DOHH2 (cell line): Measurements from ENCODE around the gene VSIG8.

Experiments used
- H3F3A ChIP-seq: fragments of 200-600 bp; sonication (generic), shearing (Covaris generic); 2 replicates; pipeline ENCODE4 v1.6.0; 2016; ENCODE audit warnings: antibody characterized with exemption, mild to moderate bottlenecking; ENCODE audit not compliant: control insufficient read depth, insufficient read depth
- H3K27ac ChIP-seq: fragments of 200-600 bp; sonication (generic); 2 replicates; pipeline ENCODE4 v1.5.1; 2014; ENCODE audit warnings: low read depth, mild to moderate bottlenecking, low read length, moderate library complexity
- H3K27me3 ChIP-seq: fragments of 200-600 bp; sonication (generic); 2 replicates; pipeline ENCODE4 v1.6.1; 2014; ENCODE audit warnings: mild to moderate bottlenecking, low read length, mixed read lengths; ENCODE audit not compliant: control insufficient read depth
- H3K36me3 ChIP-seq: fragments of 200-600 bp; sonication (generic); 2 replicates; pipeline ENCODE4 v1.6.1; 2014; ENCODE audit warnings: mild to moderate bottlenecking, low read length, moderate library complexity, mixed read lengths; ENCODE audit not compliant: control insufficient read depth
- H3K4me1 ChIP-seq: fragments of 200-600 bp; sonication (generic); 2 replicates; pipeline ENCODE4 v1.6.1; 2014; ENCODE audit warnings: mild to moderate bottlenecking, low read length, mixed read lengths; ENCODE audit not compliant: control insufficient read depth
- H3K4me2 ChIP-seq: fragments of 200-600 bp; sonication (generic); 2 replicates; pipeline ENCODE4 v1.6.0; 2014; ENCODE audit warnings: mild to moderate bottlenecking, low read length, moderate library complexity
- H3K4me3 ChIP-seq: fragments of 200-600 bp; sonication (generic); 2 replicates; pipeline ENCODE4 v1.5.1; 2014; ENCODE audit warnings: mild to moderate bottlenecking, low read length, mixed read lengths
- H3K79me2 ChIP-seq: fragments of 200-600 bp; sonication (generic); 2 replicates; pipeline ENCODE4 v1.6.1; 2014; ENCODE audit warnings: mild to moderate bottlenecking, low read length, mixed read lengths; ENCODE audit not compliant: control insufficient read depth
- H3K9me2 ChIP-seq: fragments of 200-600 bp; sonication (generic); replicated peaks from 2 replicates; pipeline ENCODE4 v1.6.1; 2014; ENCODE audit warnings: mild to moderate bottlenecking, low read length, mixed read lengths; ENCODE audit not compliant: control insufficient read depth
- H3K9me3 ChIP-seq: fragments of 200-600 bp; sonication (generic); 2 replicates; pipeline ENCODE4 v1.6.1; 2014; ENCODE audit warnings: antibody characterized with exemption, low read length, mixed read lengths; ENCODE audit not compliant: control insufficient read depth, insufficient read depth
- H4K20me1 ChIP-seq: fragments of 200-600 bp; sonication (generic); 2 replicates; pipeline ENCODE4 v1.6.0; 2014; ENCODE audit warnings: low read depth, mild to moderate bottlenecking, antibody characterized with exemption, low read length, moderate library complexity; ENCODE audit not compliant: control insufficient read depth, insufficient read depth
- EZH2phosphoT487 ChIP-seq: fragments of 200-600 bp; sonication (generic); IDR thresholded peaks from 2 replicates; pipeline ENCODE4 v1.6.1; 2017; ENCODE audit warnings: borderline replicate concordance, mild to moderate bottlenecking, antibody characterized with exemption, low read length, moderate library complexity, mixed read lengths
- TF ChIP-seq, protein P1 (sequence below): fragments of 200-600 bp; sonication (generic); IDR thresholded peaks from one replicate; pipeline ENCODE4 v1.5.1; 2014; ENCODE audit warnings: antibody characterized with exemption, mild to moderate bottlenecking, low read depth, low read length; ENCODE audit not compliant: poor library complexity, severe bottlenecking

Gene VSIG8

DNA sequence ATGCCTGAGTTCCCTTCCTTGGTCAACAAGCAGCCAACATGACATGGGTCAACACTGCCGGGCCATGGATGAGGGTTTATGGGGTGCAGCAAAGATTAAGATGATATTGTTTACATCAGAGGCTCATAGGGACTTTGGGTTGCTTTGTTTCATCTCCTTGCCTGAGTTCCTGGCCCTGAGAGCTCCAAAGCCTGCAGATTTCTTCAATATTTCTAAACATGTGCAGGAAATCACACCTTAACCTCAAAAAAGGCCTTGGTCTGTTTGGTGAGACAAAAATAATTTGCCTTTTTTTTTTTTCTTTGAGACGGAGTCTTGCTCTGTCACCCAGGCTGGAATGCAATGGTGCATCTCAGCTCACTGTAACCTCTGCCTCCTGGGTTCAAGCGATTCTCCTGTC lies 34.9 kb downstream of the VSIG8 start:
- Histone ChIP-seq H3K4me3 (no peak overlapping the region), H3K27ac (no peak overlapping the region), H3K36me3 (no peaks in the 10 kb centered on the region), H3K9me2 (no peaks in the 10 kb centered on the region), H4K20me1 (no peaks in the 10 kb centered on the region), H3K79me2 (no peaks in the 10 kb centered on the region), H3K4me2 (no peak overlapping the region), H3K4me1 (no peaks in the 10 kb centered on the region), H3K9me3 (no peaks in the 10 kb centered on the region), H3K27me3 (peaks cover 5% of the 10 kb centered on the region; the same call in 1 of the 2 replicates), H3F3A (no peaks in the 10 kb centered on the region)
- TF ChIP-seq EZH2phosphoT487: no peak
- TF ChIP-seq, protein P1, sequence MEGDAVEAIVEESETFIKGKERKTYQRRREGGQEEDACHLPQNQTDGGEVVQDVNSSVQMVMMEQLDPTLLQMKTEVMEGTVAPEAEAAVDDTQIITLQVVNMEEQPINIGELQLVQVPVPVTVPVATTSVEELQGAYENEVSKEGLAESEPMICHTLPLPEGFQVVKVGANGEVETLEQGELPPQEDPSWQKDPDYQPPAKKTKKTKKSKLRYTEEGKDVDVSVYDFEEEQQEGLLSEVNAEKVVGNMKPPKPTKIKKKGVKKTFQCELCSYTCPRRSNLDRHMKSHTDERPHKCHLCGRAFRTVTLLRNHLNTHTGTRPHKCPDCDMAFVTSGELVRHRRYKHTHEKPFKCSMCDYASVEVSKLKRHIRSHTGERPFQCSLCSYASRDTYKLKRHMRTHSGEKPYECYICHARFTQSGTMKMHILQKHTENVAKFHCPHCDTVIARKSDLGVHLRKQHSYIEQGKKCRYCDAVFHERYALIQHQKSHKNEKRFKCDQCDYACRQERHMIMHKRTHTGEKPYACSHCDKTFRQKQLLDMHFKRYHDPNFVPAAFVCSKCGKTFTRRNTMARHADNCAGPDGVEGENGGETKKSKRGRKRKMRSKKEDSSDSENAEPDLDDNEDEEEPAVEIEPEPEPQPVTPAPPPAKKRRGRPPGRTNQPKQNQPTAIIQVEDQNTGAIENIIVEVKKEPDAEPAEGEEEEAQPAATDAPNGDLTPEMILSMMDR: no peak

DNA sequence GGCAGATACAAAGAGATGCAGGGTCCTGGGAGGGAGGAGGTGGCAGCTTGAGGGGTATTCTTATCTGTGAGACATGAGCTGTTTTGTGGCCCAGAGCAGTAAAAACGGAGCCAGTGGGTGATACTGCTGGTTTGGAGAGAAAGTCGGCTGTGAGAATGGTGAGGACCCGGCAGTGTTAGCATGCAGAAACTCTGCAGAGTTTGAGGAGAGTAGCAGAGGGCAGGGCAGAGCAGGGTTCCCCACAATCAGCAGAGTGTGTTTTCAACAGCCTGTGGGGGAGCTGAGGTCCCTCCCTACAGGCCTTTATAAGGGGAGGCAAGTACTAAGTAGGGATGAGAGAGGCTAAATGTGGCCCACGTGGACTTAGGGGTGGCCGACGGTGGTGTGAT lies 35.4 kb downstream of the VSIG8 start:
- H3K27ac ChIP-seq: no peak overlapping the region
- H3F3A ChIP-seq: no peaks in the 10 kb centered on the region

GRCh38 chr1:159826441-159827101 lies 35.9 kb downstream of the VSIG8 start, which contains the start of gene SLAMF8:
SLAMF8 (plus strand) TSS chr1:159826873; CDS start chr1:159826899, 26 bp downstream.
- H4K20me1 ChIP-seq: no peaks in the 10 kb centered on the region
- TF ChIP-seq EZH2phosphoT487: no peak
- TF ChIP-seq, protein P1: no peak
- no peaks in the 10 kb centered on the region for H3F3A ChIP-seq
- H3K9me3 ChIP-seq: no peaks in the 10 kb centered on the region
- peaks cover 5% of the 10 kb centered on the region; the same call in 1 of the 2 replicates for H3K27me3 ChIP-seq
- no peak within 1 kb of the TSS for H3K27ac ChIP-seq
- H3K9me2 ChIP-seq: no peaks in the 10 kb centered on the region
- H3K4me1 ChIP-seq: no peaks in the 10 kb centered on the region
- no peak within 1 kb of the TSS for H3K4me3 ChIP-seq
- no peaks in the 10 kb centered on the region for H3K79me2 ChIP-seq
- H3K4me2 ChIP-seq: no peak within 1 kb of the TSS
- H3K36me3 ChIP-seq: no peaks in the 10 kb centered on the region

More for the DNA sequence above, 35.4 kb downstream of the VSIG8 start:
- Histone ChIP-seq H3K36me3 (no peaks in the 10 kb centered on the region), H3K9me2 (no peaks in the 10 kb centered on the region), H3K4me1 (no peaks in the 10 kb centered on the region), H3K4me3 (no peak overlapping the region), H3K79me2 (no peaks in the 10 kb centered on the region), H3K9me3 (no peaks in the 10 kb centered on the region), H3K4me2 (no peak overlapping the region), H3K27me3 (peaks cover 5% of the 10 kb centered on the region; the same call in 1 of the 2 replicates), H4K20me1 (no peaks in the 10 kb centered on the region)
- TF ChIP-seq, protein P1: no peak
- no peak for TF ChIP-seq EZH2phosphoT487
